Fibroblast of villous mesenchyme (primary cell): ENCODE results near the gene FAM117A. TPM values are rescaled to one million over a fixed set of nuclear protein-coding genes. Genes with fewer than 3 reads are reported as not detected.

ENCODE experiments used
- DNase-seq: peaks from one replicate; pipeline ENCODE4 v3.0.0-alpha.2; 2010; ENCODE audit warnings: low read depth
- H3K4me3 ChIP-seq: 2 replicates; pipeline ENCODE4 v1.5.1; 2011; ENCODE audit warnings: low read depth, mild to moderate bottlenecking, low read length
- total RNA-seq: library from RNA; depleted of rRNA; stranded (reverse); fragments of >200 nt; gene quantifications from 2 replicates; pipeline ENCODE4 v1.2.3, GENCODE V29; 2012
- TF ChIP-seq, protein P1 (sequence below): IDR thresholded peaks from 2 replicates; pipeline ENCODE4 v1.5.1; 2012; ENCODE audit warnings: low read depth, mild to moderate bottlenecking, low read length; ENCODE audit not compliant: insufficient read depth

The FAM117A gene
- total RNA-seq, 1 donor: 1.7 TPM

DNA sequence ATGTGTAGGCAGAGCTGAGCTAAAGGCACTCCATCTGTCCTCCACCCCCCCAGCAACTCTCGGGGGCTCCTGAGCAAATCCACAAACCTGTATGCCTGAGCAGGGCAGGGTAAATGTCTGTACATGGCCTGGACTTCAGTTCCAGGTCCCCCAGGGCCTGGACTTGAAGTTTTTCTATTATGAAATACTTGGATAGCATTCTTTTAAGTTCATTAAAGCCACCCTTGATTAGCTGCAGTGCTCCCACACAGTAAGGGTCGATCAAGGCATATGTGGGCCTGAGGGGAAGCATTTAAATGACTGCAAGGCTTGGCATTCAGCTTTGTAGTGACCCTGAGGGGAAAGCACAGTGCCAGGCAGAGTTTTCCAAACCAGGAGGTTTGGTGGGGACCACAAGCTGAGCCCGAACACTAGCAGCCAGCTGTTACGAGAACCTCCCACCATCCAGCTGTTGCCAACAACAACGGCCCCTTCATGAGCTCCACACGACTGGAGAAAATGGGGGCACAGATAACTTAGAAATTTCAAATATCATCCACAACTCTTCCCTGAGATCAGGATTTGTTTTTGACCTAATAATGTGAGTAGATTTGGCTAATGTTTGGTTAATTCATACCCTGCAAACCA is 6.7 kb downstream of the FAM117A start:
- TF ChIP-seq, protein P1, sequence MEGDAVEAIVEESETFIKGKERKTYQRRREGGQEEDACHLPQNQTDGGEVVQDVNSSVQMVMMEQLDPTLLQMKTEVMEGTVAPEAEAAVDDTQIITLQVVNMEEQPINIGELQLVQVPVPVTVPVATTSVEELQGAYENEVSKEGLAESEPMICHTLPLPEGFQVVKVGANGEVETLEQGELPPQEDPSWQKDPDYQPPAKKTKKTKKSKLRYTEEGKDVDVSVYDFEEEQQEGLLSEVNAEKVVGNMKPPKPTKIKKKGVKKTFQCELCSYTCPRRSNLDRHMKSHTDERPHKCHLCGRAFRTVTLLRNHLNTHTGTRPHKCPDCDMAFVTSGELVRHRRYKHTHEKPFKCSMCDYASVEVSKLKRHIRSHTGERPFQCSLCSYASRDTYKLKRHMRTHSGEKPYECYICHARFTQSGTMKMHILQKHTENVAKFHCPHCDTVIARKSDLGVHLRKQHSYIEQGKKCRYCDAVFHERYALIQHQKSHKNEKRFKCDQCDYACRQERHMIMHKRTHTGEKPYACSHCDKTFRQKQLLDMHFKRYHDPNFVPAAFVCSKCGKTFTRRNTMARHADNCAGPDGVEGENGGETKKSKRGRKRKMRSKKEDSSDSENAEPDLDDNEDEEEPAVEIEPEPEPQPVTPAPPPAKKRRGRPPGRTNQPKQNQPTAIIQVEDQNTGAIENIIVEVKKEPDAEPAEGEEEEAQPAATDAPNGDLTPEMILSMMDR: no peak
- no peak overlapping the region for H3K4me3 ChIP-seq
- DNase-seq: no peak

- no peak overlapping the region for H3K4me3 ChIP-seq
- DNase-seq: no peak
- TF ChIP-seq, protein P1: no peak
These were observed 7.4 kb downstream of the FAM117A start for GRCh38 chr17:49756323-49757150.

DNA sequence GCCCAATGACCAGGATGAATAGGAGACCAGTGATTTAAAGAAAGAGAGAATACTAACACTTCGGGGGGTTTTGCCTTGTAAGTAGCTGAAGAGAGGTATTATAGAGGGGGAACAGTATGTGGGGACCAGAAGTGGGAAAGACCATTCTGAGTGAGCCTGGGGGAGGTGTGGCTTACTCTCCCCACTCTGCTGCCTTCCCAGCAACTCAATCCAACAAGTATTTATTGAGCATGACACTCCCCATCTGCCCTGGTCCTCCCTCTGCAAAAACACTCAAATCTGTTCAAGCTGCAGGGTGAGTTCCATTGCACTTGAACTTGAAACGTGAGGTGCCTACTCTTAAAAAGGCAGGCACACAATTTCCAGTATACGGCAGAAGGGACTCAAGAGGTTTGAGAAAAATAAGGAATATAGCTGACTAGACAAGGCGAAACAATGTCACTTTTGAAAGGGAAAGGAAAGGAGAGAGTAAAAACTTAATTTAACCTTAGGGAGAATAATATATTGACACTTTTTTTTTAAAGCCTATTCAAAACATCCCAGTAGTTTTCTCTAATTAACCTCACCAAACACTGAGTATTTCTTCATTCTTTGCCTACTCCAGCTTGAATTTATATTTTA is 8.2 kb downstream of the FAM117A start:
- H3K4me3 ChIP-seq: no peak overlapping the region
- no peak for DNase-seq
- TF ChIP-seq, protein P1: no peak

GRCh38 chr17:49753959-49754391 is 10.0 kb downstream of the FAM117A start:
- DNase-seq: peak; percentile 97
- H3K4me3 ChIP-seq: no peak overlapping the region
- TF ChIP-seq, protein P1: no peak

DNA sequence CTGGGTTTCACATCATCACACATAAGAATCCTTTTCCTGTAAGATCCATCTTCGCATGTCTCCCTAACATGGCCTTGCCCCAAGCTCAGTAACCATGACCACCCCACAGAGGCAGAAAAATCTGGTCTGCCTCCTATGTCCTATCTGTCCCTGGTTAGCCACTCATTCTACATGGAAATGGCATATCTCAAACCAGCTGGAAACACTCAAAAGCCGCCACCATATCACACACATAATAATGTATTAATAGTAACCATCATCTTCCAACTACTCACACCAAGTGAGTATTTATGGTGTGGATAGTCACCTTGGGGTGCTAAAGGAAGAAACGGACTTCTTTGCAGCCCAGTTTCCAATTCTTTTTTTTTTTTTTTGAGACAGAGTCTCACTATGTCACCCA is 11.4 kb downstream of the FAM117A start:
- DNase-seq: no peak
- H3K4me3 ChIP-seq: no peak overlapping the region
- TF ChIP-seq, protein P1: no peak

DNA sequence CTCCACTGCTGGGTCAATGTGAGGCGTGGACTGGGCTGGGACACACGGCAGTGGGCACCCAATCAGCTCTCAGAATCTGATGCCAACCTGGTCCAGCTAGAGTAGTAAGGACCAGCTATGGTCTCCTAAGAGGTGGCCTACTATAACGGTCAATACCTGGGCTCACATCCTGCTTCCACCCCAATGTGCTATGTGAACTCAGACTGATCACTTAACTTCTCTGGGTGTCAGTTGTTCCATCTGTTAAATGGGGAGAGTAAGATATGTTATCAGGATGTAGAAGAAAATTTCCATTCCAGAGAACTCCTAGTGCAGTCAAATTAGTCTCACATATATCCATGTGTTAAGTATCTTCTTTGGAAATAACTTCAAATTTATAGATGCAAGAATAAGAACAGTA is 14.2 kb downstream of the FAM117A start:
- no peak overlapping the region for H3K4me3 ChIP-seq
- no peak for DNase-seq
- TF ChIP-seq, protein P1: no peak
